GM21717 (cell line): Measurements from ENCODE around the gene LURAP1L.

Experiments used
- ATAC-seq: cut with Tn5 transposase; IDR thresholded peaks from one replicate; pipeline ENCODE4 v1.9.1; 2021; ENCODE audit warnings: mild to moderate bottlenecking, moderate library complexity; ENCODE audit not compliant: unreplicated experiment

The LURAP1L gene

GRCh38 chr9:12808569-12808968 lies 33.7 kb downstream of the LURAP1L start:
- ATAC-seq: no peak

GRCh38 chr9:12809720-12810119 lies 34.9 kb downstream of the LURAP1L start:
- ATAC-seq: no peak

GRCh38 chr9:12811935-12812334 lies 37.1 kb downstream of the LURAP1L start:
- ATAC-seq: no peak

GRCh38 chr9:12812710-12813109 lies 37.9 kb downstream of the LURAP1L start:
- no peak for ATAC-seq

GRCh38 chr9:12813533-12813932 lies 38.7 kb downstream of the LURAP1L start:
- ATAC-seq: no peak

- ATAC-seq: no peak
Observed at GRCh38 chr9:12813960-12814876, 39.4 kb downstream of the LURAP1L start.

GRCh38 chr9:12814877-12815237 lies 40.0 kb downstream of the LURAP1L start:
- ATAC-seq: no peak

GRCh38 chr9:12815888-12816287 lies 41.1 kb downstream of the LURAP1L start:
- no peak for ATAC-seq

- no peak for ATAC-seq
Observed at GRCh38 chr9:12816656-12817101, 41.9 kb downstream of the LURAP1L start.

GRCh38 chr9:12817702-12818101 lies 42.9 kb downstream of the LURAP1L start:
- ATAC-seq: no peak

GRCh38 chr9:12818431-12819000 lies 43.7 kb downstream of the LURAP1L start:
- ATAC-seq: no peak

- ATAC-seq: peak; percentile 84
Observed at GRCh38 chr9:12819436-12820185, 44.8 kb downstream of the LURAP1L start.

GRCh38 chr9:12822111-12822510 lies 47.3 kb downstream of the LURAP1L start:
- ATAC-seq: no peak

- no peak for ATAC-seq
Observed at GRCh38 chr9:12826924-12827565, 52.2 kb downstream of the LURAP1L start.

- no peak for ATAC-seq
Observed at GRCh38 chr9:12833701-12834100, 58.9 kb downstream of the LURAP1L start.

- ATAC-seq: no peak
Observed at GRCh38 chr9:12838546-12838945, 63.7 kb downstream of the LURAP1L start.

GRCh38 chr9:12843735-12844134 lies 68.9 kb downstream of the LURAP1L start:
- ATAC-seq: no peak

- ATAC-seq: no peak
Observed at GRCh38 chr9:12846035-12846434, 71.2 kb downstream of the LURAP1L start.

GRCh38 chr9:12847561-12847960 lies 72.7 kb downstream of the LURAP1L start:
- no peak for ATAC-seq

GRCh38 chr9:12849486-12850003 lies 74.7 kb downstream of the LURAP1L start:
- no peak for ATAC-seq
